Measurements from ENCODE around the gene DGKI.

GRCh38 chr7:137403353-137403695 is 443.4 kb downstream of the DGKI start:
- TF ChIP-seq CTCF (IDR thresholded peaks at IDR 0.05) (no peak), POLR2AphosphoS5 (IDR thresholded peaks at IDR 0.05; ENCODE audit: low read depth, low read length) (no peak), TCF7L2 (IDR thresholded peaks at IDR 0.05; ENCODE audit: low read depth, low read length) (no peak), REST (IDR thresholded peaks at IDR 0.05; ENCODE audit: insufficient read depth in 1 of 2, low read depth in 2 of 2, low read length in 1 of 2) (no peak)
